HG02678 (cell line): ENCODE results near the gene GJD3.

Source experiments
- ATAC-seq: cut with Tn5 transposase; IDR thresholded peaks from one replicate; pipeline ENCODE4 v1.9.1; 2021; ENCODE audit warnings: mild to moderate bottlenecking, moderate library complexity; ENCODE audit not compliant: unreplicated experiment

Gene GJD3

DNA sequence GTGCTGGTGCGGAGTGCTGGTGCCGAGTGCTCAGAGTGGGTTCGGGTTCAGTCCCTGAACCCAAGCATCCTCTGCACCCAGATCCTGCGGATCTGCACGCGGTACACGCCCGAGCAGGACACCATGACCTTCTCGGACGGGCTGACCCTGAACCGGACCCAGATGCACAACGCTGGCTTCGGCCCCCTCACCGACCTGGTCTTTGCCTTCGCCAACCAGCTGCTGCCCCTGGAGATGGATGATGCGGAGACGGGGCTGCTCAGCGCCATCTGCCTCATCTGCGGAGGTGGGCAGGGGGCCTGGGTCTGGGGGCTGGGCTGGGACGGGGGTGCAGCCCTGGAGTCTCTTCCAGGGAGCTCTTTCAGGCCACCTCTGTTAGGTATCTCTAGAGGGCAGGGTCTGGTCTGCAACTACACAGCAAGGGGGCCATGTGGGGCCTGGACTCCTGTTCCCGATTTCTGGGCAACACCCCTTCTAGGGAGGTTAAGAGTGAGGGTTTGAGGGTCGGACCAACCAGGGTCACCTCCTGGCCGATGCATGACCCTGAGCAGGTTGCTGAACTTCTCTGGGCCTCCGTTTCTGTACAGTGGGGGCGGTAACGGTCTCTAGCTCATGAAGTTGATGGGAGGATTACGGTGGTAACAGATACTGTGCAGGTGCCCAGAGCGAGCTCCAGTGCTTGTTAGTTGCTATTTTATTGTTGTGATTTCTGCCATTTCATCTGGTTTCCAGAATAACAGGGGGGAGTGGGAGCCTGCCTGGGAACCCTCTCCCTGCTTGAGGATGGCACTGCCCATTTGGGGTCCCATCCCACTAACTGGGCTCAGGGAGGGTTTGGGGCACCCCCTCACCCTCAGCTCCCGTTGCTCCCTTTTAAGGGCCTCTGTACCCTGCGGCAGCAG, 10.1 kb downstream of the GJD3 start:
- no peak for ATAC-seq

DNA sequence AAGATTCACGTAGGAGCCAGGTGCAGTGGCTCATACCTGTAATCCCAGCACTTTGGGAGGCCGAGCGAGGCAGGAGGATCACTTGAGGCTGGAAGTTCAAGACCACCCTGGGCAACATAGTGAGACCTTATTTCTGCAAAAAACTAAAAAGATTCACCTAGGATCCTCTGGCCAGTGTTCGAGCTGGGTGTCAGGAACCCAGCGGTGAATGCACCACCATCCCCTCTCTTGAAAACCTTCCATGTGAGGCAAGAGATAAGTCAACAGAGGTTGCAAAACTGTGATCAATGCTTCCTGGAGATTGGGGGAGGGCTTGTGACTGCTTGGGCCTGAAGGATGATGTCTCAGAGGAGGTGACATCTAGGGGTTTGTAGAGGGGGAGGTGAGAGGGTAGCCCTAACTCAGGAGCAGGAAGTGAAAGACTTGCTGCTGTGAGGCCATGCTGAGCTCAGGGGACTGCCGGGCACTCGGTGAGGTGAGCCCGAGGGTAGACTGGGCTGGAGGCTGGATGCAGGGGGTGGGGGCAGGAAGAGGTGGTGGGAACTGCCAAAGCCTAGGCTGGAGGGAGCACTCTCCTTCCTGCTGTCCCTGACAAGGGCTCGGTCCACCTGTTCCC, 11.7 kb downstream of the GJD3 start:
- ATAC-seq, result no peak

DNA sequence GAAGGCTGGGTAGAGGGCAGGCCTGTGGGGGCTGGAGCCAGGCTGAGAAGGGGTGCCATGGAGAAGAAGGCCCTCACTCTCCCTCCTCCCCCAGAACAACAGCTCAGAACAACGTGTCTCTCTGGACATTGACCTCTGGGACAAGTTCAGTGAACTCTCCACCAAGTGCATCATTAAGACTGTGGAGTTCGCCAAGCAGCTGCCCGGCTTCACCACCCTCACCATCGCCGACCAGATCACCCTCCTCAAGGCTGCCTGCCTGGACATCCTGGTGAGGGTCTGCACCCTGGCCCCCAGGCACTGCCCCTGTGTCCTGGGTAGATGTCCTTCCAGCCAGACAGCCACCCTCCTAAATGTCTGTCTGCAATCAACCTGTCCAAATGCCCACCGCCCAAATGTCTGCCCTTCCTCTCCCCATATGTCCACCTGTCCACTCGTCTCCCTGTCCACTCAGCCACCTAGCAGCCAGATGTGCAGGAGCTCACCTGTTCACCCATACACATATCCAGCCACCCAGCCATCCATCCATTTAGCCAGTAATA, 12.2 kb downstream of the GJD3 start:
- ATAC-seq, result no peak

DNA sequence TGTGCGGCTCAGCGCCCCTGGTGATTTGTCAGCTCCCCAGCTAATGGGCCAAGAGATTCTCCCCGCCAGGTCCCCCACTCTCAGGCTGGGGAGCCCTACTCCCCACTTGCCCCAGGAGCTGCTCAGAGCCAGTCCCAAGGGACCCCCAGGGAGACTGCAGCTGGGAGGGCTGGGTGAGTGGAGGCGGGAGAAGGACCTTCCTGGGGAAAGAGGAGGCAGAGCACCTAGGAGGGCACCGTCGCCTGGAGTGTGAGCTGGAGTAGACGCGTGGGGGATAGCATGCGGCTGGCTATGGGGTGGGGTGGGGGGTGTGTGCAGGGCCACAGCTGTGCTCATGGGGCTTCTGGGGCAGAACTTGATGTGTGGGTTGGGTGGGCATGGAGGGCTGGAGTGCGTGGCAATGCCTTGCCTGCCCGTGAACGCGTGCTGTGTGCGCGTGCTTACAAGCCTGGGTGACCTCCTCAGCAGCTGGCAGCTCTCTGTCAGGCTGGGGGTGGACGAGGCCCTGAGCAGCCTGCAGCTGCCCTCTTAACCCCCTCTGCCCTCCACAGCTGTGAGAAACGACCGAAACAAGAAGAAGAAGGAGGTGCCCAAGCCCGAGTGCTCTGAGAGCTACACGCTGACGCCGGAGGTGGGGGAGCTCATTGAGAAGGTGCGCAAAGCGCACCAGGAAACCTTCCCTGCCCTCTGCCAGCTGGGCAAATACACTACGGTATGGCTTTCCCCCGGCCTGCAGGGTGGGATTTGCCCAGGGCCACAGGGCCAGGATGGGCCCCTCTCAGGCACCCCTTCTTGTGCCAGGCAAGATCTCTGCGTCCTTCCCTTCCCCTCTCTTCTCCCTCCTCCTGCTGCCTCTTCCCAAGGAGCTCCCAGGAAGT, 12.9 kb downstream of the GJD3 start:
- ATAC-seq, result no peak

DNA sequence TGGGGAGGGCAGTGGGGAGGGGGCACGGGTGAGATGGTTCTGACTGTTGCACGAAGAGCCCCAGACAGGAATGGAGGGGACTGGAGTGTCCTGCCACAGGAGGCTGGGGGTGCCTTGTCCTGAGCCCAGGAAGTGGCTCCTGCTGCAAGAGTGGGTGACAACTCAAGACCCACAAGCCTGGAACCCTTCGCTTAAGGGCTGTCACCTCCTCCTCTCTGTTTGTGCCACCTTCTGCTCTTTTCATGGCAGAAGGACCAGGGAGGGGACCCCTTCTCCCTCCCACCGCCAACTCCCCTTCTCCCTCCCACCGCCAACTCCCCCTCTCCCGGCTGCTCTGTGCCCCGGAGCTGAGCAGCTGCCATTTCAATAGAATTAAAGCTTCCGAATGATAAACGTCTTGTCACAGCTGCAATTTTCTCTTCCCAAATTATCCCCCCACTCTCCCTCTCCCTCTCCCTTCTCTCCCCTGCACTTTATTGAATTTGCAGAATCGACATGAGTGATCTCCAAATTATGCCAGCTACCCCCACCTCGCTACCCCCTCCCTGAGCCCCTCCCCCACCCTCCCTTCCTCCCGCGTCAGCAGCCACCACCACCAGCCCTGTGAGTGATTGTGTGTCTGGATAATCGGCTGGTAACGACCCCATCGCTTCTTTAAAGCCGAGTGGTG, 13.7 kb downstream of the GJD3 start:
- no peak for ATAC-seq

DNA sequence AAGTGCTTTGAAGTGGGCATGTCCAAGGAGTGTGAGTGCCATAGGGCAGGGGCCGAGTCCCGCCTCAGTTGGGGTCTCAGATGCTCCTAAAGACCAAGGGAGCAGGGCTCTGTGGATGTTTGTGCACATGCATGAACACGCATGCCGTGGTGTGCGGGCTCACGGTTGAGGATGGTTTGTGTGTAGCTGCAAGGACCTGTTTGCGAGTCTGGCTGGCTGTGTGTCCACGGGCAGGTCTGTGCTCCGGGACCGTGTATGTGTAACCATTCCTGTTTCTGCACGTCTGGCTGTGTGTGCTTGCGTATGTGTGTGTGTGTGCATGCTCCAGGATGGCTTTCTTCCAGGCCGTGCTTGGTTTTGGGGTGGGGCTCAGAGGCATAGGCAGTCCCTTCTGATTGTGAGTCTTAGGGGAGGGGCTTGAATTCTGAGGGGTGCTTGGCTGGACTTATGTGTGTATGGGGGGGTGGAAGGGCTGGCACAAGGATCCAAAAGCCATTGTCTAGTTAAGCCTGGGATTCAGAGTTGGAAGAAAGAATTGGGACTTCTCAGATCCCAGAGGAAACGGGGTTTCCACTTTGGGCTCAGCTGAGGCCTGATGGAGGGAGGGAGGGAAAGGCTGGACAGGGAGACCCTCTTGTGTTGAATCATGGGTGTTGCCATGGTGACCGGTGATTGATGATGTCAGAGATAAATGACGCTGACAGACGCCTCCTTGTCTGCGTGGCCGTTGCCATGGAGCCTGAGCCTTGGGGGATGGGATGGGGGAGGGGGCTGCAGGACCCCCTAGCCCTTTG, 14.4 kb downstream of the GJD3 start:
- no peak for ATAC-seq

DNA sequence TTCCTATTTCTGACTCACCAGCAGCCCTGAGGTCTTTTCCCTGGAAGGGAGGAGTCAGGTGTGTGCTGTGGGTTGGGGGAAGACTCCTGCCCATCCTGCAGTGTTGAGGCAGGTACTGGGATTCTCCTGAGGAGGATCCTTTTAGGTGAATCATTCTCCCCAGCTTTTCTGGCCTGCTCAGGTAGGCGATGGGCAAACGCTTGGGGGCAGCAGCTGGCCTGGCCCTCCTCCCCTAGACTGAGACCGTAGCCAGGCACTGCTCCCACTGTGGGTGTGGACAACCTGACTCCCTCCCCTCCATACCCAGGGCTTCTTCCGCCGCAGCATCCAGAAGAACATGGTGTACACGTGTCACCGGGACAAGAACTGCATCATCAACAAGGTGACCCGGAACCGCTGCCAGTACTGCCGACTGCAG, 15.1 kb downstream of the GJD3 start:
- ATAC-seq, result no peak

DNA sequence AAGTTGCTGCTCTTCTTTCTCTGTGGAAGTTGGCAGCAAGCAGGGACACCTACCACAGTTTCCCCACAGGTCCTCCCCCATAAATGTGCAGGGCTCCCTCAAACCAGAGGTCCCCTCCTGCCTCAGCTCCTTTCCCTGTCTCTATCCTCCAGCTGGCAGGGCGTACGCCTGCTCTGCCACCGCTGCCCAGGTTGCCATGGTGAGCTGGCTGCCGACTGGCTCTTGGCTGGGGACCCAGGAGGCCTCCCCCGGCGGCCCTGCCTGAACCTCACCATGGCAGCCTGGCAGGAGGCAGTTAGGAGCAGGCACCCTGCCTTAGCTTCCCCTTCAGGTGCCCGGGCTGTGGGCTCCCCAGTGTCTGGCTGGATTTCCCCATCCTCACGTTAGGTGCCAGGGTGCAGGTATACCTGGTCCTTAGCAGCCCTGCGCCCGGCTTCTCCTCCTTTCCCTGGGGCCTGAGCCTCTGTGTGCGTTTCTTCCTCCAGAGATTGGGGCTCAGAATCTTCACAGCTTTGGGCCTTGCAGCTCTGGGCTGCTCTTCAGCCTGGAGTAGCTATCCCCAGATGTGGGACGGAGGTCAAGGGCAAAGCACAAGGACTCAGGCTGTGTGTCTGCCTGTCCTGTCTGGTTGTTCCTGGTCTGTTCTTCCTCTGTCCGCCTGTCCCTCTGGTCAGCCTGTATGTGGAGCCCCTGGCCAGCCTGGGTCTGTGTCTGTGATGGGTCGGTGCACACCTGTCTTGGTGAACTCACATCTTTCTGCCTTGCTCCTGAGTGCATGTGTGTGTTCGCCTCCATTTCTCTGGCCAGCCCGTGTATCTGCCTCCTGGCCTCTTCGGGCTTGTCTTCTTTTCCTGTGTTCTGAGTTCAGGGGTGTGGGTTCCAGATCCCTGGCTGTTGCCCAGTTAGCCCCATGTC, 15.7 kb downstream of the GJD3 start:
- ATAC-seq, result no peak

DNA sequence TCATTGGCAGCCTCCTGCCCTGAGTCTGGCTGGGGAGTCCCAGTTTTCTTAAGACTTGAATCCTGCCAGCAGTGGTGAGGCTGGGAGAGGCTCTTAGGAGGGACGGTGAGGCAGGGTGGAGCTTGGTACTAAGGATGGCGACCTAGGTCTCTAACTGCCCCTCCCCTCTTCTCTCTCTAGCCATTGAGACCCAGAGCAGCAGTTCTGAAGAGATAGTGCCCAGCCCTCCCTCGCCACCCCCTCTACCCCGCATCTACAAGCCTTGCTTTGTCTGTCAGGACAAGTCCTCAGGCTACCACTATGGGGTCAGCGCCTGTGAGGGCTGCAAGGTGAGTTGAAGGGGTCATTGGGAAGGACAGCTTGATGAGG, 16.4 kb downstream of the GJD3 start:
- no peak for ATAC-seq

DNA sequence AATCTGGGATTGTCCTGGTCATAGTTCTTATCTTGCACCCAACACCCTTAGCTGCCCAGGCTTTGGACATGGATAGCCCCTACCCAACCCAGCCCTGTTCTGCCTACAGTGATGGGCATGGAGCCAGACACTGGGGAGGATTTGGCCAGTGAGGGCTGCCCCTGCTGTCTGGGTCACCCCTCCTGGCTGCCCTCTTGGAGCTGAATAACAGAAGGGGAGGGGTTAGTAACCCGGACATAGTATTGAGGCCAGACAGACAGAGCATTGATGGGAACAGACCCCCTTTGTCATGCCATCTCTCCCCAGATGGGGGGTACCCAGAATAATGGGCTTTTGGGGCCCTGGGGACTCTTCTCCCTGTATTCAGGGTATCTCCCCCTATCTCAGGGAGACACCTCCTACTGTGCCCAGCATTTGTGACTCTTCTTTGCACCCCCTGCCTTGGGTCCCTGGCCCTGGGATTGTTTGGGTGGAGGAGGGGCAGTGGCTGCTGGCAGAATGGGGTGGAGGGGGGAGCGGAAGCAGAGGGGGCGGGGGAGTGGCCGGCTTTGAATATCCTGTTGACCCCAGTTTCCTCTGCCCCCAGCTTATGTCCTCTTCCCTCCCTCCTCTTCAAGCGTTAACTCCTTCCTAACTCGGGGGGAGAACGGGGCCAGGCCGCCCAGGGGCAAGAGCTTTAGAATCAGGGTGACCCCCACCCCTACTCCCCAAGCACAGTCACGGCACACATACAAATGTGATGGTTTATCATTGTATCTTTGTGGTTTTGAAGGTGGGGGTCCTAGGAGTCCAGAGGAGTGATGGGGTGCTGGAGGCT, 17.0 kb downstream of the GJD3 start:
- ATAC-seq, result no peak

DNA sequence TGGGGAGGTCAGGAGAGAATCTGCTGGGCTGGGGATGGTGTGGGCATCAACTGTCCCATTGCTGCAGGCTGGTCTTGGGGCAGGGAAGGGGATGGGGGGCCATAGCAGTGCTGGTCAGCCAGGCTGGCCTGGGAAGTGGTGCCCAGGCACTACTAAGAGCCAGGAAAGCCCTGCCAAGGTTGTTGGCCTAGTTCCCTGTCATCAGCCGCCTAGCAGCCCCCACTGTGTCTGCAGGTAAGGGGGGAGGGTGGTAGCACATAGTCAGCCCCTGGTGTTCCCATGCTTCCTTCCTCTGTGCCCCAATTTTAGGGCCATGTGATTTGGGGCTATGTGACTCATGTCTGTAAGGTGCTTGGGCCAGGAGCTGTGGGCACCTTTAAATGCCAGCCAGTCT, 17.8 kb downstream of the GJD3 start:
- no peak for ATAC-seq

DNA sequence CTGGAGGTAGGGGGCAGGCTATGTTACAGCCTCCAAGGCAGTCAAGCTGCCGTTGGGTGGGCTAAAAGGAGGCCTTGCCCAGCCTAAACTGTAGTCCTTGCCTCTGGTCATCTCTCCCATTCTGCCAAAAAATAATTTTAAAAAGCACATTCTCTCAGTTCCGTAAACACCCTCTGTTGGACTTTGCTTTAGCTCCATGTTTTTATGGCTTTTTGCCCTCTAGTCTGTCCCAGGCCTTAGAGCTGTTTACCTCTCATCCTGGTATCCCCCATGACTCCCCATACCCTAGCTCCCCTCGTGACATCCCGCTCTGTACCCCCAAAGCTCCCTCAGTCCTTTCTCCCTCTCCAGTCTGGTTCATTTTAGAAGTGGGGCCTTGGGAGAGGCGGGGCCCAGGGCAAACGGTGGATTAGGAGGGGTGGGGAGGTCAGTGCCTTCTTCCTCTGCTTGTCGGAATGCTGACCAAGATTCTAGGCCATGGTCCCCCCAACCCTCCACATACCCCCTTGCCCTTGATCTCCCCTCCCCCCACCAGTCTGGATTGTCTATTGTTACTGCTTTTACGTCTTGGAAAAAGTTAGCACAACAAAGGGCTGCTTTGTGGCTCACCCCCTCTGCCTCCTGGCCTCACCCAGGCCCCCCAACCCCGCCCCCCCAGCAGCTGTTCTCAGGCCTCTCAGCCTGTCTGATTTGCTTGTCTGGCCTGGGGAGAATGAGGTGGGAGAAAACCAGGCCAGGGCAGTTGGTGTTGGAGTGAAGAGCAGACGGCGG, 18.4 kb downstream of the GJD3 start:
- ATAC-seq, result no peak

DNA sequence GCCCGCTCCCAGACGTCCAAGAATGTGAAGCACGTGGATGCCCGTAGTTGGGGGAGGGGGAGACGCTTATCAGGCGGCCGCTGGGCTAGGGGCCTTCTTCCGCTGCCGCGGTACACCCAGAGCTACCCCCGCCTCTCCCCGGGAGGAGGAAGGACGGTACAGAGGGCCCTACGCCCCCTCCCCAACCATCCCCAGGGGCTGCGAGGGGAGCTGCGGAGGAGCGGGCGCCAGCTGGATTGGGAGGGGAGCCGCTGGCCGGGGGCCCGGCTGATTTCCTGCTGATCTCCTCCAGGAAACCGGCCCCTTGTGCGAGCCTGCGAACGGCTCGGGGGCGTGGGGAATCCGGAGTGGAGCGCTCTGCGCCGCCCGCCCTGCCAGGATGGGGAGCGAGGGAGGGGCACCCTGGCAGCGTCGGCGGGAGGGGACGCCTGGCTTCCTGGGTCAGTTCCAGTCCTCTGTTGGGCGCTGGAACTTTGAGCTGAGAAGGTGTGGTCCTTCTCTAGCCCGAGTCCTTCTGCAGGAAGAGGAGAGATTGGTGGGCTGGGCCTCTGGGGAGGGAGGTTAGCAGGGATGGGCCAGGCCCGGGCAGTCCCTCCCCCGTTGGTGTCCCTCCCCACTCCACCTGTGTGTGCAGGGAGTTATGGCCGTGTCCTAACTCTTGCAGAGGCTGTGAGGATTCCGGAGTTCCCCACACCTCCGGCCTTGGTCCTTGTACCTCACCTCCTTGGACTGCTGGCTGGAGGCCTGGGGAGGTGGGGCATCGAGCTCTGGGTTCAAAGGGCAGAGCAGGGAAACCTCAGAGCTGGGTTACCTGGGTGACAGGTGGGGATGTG, 19.2 kb downstream of the GJD3 start:
- no peak for ATAC-seq

DNA sequence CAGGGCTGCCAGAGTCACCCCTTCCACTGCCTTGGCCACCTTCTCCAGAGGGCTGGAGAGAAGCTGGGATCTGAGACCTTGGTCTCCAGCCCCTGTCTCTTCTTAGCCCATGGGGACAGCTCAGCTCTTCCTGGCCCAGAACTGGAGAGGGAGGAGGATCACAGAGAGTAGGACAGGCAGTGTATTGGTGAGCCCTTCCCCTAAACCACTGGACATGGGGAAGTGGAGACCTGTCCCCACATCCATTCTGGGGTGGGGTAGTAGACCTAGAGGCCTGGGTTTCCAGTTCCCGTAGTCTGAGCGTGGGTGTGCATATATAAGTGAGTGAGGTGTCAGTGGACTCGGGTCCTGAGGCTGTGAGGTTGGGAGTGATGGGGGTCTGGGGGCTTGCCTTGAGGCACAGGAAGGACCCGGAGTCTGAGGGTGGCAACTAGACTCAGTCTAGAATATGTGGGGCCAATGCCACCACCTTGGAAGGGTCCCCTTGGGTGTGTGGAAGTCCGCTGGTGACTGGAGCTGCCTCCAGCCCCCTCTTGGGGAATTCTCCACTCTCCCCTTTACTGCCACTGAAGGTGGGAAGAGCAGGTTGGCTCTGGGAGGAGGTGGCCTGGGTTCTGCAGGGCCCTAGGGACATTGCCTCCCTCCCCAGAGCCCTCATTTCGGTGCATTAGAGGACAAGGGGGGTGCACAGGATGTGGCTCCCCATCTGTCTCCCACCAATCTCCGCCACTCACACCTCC, 19.9 kb downstream of the GJD3 start:
- no peak for ATAC-seq

DNA sequence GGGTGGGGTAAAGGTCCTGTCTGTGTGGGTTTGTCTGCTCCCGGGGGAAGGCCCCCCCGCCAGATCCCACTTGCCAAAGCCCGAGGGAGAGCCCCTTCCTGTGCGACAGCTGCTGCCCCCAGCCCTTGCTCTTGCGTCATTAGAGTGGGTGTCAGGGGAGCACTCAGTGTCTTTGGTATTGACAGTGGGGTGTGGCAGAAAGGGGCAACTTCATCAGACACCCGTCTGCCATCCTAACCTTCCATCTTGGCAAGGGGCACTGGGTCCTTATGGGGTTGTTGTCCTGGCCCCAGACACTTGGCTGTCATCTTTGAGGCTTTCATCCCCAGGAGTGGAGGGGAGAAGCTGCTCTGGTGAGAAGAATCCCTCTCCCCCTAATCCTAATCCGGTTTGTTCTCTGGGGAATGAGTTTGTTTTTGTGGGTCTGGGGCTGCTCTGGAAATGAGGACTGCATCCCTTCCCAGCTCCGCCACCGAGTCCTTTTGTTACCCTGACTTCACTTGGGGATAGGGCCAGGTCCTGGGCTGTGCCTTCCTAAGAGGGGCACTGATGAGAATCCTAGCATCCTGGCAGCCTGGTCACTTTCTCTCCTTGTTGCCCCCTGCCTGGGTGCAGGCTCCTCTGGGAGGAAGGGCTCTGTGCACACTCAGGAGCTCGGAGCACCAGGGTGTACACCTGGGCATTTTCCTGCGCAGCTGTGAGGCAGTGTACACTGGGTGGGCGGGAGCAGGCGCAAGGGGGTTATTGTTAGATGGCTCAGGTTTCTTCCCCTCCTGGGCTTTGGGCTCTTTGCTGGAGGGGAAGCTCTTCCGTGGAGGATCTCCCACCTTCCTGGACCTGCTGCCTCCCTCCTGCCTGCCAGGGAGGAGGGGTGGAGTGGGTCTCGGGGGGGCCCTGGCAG, 21.1 kb downstream of the GJD3 start:
- ATAC-seq, result no peak
